HCT116 (cell line): Measurements from ENCODE around the gene RWDD2A. TPM values are rescaled to one million over a fixed set of nuclear protein-coding genes. Genes with fewer than 3 reads are reported as not detected.

Experiments used
- ATAC-seq: fragments of 200-7000 bp; cut with Tn5 transposase; 2 replicates; pipeline ENCODE4 v1.9.1; 2020; ENCODE audit warnings: mild to moderate bottlenecking, moderate library complexity
- BruUV-seq: library from RNA; stranded (reverse); fragments of 400-500 nt; replicated peaks from 2 replicates; lab custom pipeline; 2021; lab: Mats Ljungman, UMichigan
- CTCF ChIA-PET: fragments of 300-600 bp; sonication (Branson Sonifier 250); formaldehyde crosslinking; loops from one replicate; lab custom pipeline; 2021; ENCODE audit warnings: antibody characterized with exemption; lab: Charles Lee
- POLR2A ChIA-PET: fragments of 300-600, 350-600 bp; sonication (Branson Sonifier 250); formaldehyde crosslinking; loops from one replicate; lab custom pipeline; 2021; ENCODE audit warnings: antibody characterized with exemption; lab: Charles Lee
- RAD21 ChIA-PET, 2 experiments: fragments of 300-600 bp; sonication (Branson Sonifier 250); formaldehyde crosslinking; loops; one replicate each; lab custom pipeline; 2023; ENCODE audit warnings: low total read pairs in 2 of 2; ENCODE audit not compliant: uncharacterized antibody in 2 of 2, unreplicated experiment in 2 of 2, low non-redundant PET in 1 of 2; lab: Charles Lee
- DNase-seq: peaks from one replicate; pipeline ENCODE4 v3.0.0-alpha.2; 2010; ENCODE audit warnings: low read depth, low spot score
- H2AFZ ChIP-seq: fragments of 200-600 bp; shearing (Covaris generic), sonication (generic); 2 replicates; pipeline ENCODE4 v1.6.1; 2017; ENCODE audit warnings: low read depth, mixed run types, mixed read lengths, antibody characterized with exemption, low read length; ENCODE audit not compliant: poor library complexity, severe bottlenecking
- H3K27ac ChIP-seq: 2 replicates; pipeline ENCODE4 v1.5.1; 2012; ENCODE audit warnings: low read depth, low read length
- H3K27me3 ChIP-seq: fragments of 200-600 bp; sonication (generic); 2 replicates; pipeline ENCODE4 v1.6.1; 2016; ENCODE audit warnings: mixed run types, low read length, mixed read lengths; ENCODE audit not compliant: insufficient read depth
- H3K36me3 ChIP-seq, 2 experiments: fragments of 200-500 bp in 1 of 2; fragments of 200-600 bp in 1 of 2; sonication (Bioruptor generic) in 1 of 2; sonication (generic) in 1 of 2; 2 replicates each; pipeline versions ENCODE4 v1.5.1 to v1.6.1; 2014 to 2016; ENCODE audit warnings: low read length in 2 of 2, inconsistent platforms in 1 of 2, mixed read lengths in 1 of 2, mixed run types in 1 of 2; ENCODE audit not compliant: insufficient read depth in 2 of 2, control insufficient read depth in 1 of 2
- H3K4me1 ChIP-seq, 2 experiments: fragments of 200-600 bp in 1 of 2; sonication (generic) in 1 of 2; 2 replicates each; pipeline versions ENCODE4 v1.5.1 to v1.6.1; 2012 to 2017; ENCODE audit warnings: low read length in 2 of 2, inconsistent platforms in 1 of 2, mild to moderate bottlenecking in 1 of 2, mixed read lengths in 1 of 2, mixed run types in 1 of 2, moderate library complexity in 1 of 2; ENCODE audit not compliant: insufficient read depth in 2 of 2, control insufficient read depth in 1 of 2
- H3K4me2 ChIP-seq: fragments of 200-600 bp; sonication (generic); 2 replicates; pipeline ENCODE4 v1.6.1; 2017; ENCODE audit warnings: mixed run types, low read length, mixed read lengths
- H3K4me3 ChIP-seq, 2 experiments: fragments of 200-600 bp in 1 of 2; sonication (generic) in 1 of 2; replicated peaks in 1 of 2; 2 replicates each; pipeline ENCODE4 v1.5.1; 2011 to 2016; ENCODE audit warnings: low read length in 2 of 2, control low read depth in 1 of 2, low read depth in 1 of 2, mild to moderate bottlenecking in 1 of 2, mixed read lengths in 1 of 2, mixed run types in 1 of 2
- H3K79me2 ChIP-seq: fragments of 200-600 bp; sonication (generic); 2 replicates; pipeline ENCODE4 v1.6.1; 2017; ENCODE audit warnings: mild to moderate bottlenecking, mixed run types, low read length, moderate library complexity, mixed read lengths; ENCODE audit not compliant: insufficient read depth
- H3K9ac ChIP-seq: fragments of 200-600 bp; sonication (generic); 2 replicates; pipeline ENCODE4 v1.6.1; 2016; ENCODE audit warnings: low read length, mixed read lengths
- H3K9me2 ChIP-seq: fragments of 200-600 bp; sonication (generic), shearing (Covaris generic); 2 replicates; pipeline ENCODE4 v1.6.1; 2017; ENCODE audit warnings: mixed run types, mild to moderate bottlenecking, moderate library complexity; ENCODE audit not compliant: insufficient read depth
- H3K9me3 ChIP-seq, 2 experiments: fragments of 200-500 bp in 1 of 2; fragments of 200-600 bp in 1 of 2; sonication (Bioruptor generic) in 1 of 2; sonication (generic) in 1 of 2; 2 replicates each; pipeline ENCODE4 v1.6.1; 2014 to 2017; ENCODE audit warnings: low read length in 2 of 2, mixed read lengths in 2 of 2, inconsistent platforms in 1 of 2, low read depth in 1 of 2, mild to moderate bottlenecking in 1 of 2, mixed run types in 1 of 2, moderate library complexity in 1 of 2; ENCODE audit not compliant: control insufficient read depth in 1 of 2, insufficient read depth in 1 of 2
- H4K20me1 ChIP-seq: fragments of 200-600 bp; sonication (generic), shearing (Covaris generic); 2 replicates; pipeline ENCODE4 v1.6.1; 2017; ENCODE audit warnings: mixed run types, mild to moderate bottlenecking, moderate library complexity; ENCODE audit not compliant: insufficient read depth
- CBX3 ChIP-seq: IDR thresholded peaks from 2 replicates; pipeline ENCODE4 v1.6.1; 2012; ENCODE audit warnings: low read depth
- EGR1 ChIP-seq: IDR thresholded peaks from 2 replicates; pipeline ENCODE4 v1.6.1; 2012; ENCODE audit warnings: low read depth
- ELF1 ChIP-seq: IDR thresholded peaks from 2 replicates; pipeline ENCODE4 v1.6.1; 2012; ENCODE audit warnings: low read depth, borderline replicate concordance
- JUND ChIP-seq: IDR thresholded peaks from 2 replicates; pipeline ENCODE4 v1.6.1; 2012
- POLR2A ChIP-seq: IDR thresholded peaks from 2 replicates; pipeline ENCODE4 v1.7.0; 2011; ENCODE audit warnings: borderline replicate concordance; ENCODE audit not compliant: insufficient read depth, insufficient read length; ENCODE audit errors: extremely low read depth
- REST ChIP-seq: IDR thresholded peaks from 2 replicates; pipeline ENCODE4 v1.6.1; 2012; ENCODE audit warnings: low read depth
- ZNF274 ChIP-seq: fragments of 200-500 bp; sonication (Bioruptor generic); IDR thresholded peaks from 2 replicates; pipeline ENCODE4 v1.6.1; 2014; ENCODE audit warnings: mild to moderate bottlenecking, low read depth, low read length, inconsistent platforms
- intact Hi-C: fragments of 100-400 bp; cut with micrococcal nuclease; formaldehyde crosslinking; loops from 2 replicates; pipeline ENCODE4 v1.10.0; 2022
- total RNA-seq: library from RNA; stranded (reverse); gene quantifications from one replicate; pipeline ENCODE4 v1.2.1, GENCODE V29; 2021; ENCODE audit not compliant: unreplicated experiment
- TF ChIP-seq, protein P1 (sequence below): IDR thresholded peaks from 2 replicates; pipeline ENCODE4 v1.6.1; 2012

RWDD2A gene
- total RNA-seq, 1 experiment from 2014 or later: 3.6 TPM

GRCh38 chr6:83199173-83199862 lies 6.2 kb downstream of the RWDD2A start:
- no peak overlapping the region for H3K4me3 ChIP-seq
- no peak overlapping the region for H3K27ac ChIP-seq
- ChIA-PET RAD21 (no interaction called here), CTCF (interaction anchor here (1.9 kb wide), 1 partner anchor 16 kb away, joined by 5 read pairs; no protein-coding TSS in a partner anchor), POLR2A (no interaction called here)
- TF ChIP-seq ZNF274 (no peak), JUND (no peak), REST (no peak), POLR2A (no peak), EGR1 (no peak), CBX3 (no peak), ELF1 (no peak)
- TF ChIP-seq, protein P1, sequence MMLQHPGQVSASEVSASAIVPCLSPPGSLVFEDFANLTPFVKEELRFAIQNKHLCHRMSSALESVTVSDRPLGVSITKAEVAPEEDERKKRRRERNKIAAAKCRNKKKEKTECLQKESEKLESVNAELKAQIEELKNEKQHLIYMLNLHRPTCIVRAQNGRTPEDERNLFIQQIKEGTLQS: no peak
- H2AFZ ChIP-seq: no peak overlapping the region
- H4K20me1 ChIP-seq: no peaks in the 10 kb centered on the region
- H3K4me2 ChIP-seq: no peak overlapping the region
- H3K9me3 ChIP-seq: no peaks in the 10 kb centered on the region
- peaks cover 0 to 7% of the 10 kb centered on the region in 2 experiments; a peak in 3 of 4 replicates for H3K4me1 ChIP-seq
- no peaks in the 10 kb centered on the region for H3K27me3 ChIP-seq
- intact Hi-C loops: no loop called here
- H3K36me3 ChIP-seq: no peaks in the 10 kb centered on the region
- DNase-seq (no peak), ATAC-seq (no peak)
- no peaks in the 10 kb centered on the region for H3K9me2 ChIP-seq
- no TSS peak for BruUV-seq
- no peaks in the 10 kb centered on the region for H3K79me2 ChIP-seq
- no peak overlapping the region for H3K9ac ChIP-seq
